HG03066 (cell line): ENCODE results near the gene THSD7A.

Source experiments
- ATAC-seq: cut with Tn5 transposase; IDR thresholded peaks from one replicate; pipeline ENCODE4 v1.9.1; 2021; ENCODE audit warnings: low read depth; ENCODE audit not compliant: unreplicated experiment

The THSD7A gene

GRCh38 chr7:11642841-11643240 is 189.2 kb downstream of the THSD7A start:
- ATAC-seq, result no peak

DNA sequence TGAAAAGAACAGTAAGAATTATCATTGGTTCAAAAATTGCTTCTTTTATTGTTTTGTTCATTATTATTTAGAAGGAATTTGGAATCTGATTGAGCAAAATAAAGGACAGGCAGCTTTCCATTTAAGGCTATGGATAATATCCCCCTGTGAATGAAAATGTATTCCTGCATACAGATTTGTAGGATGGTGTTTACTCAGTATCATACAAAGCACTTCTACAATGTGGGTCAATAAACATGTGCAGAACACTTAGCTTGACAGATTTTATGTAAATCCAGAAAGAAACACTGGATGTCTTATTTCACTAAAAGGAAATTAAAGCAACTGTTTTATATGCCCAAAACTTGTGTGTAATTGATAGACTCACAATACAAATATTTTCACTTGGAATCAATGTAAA is 189.7 kb downstream of the THSD7A start:
- no peak for ATAC-seq

DNA sequence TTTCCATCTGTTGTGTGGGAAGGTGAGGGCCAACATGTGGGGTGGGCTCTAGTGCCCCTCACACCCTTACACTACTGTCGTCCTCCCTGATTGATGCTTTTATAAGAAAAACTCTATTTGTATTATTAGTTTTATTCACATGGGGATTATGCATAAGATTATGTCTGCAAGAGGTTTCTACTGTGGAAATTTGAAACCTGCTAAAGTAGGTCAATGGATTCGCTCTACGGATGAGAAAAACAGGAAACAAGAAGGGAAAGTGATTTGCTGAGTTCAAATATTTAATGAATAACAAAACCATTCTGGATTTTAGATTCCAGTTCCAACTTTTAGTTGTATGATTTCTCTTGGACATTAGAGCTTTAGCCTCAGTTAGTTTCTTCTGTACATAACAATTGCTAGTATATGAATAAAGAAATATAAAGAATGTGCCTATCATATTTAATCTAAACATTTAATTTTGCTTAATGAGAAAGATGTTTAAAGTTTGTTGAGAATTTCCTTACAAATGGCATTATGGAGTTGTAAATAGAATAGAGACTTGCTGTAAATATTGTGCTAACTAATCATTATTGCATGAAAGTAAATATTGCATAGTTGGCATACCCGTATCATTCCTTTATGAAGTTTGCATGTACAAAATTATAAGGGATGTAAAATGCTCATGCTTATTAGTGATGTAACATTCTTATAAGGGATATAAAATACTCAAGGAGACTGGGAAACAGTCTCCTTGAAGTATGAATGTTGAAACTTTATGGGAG is 193.8 kb downstream of the THSD7A start:
- no peak for ATAC-seq

DNA sequence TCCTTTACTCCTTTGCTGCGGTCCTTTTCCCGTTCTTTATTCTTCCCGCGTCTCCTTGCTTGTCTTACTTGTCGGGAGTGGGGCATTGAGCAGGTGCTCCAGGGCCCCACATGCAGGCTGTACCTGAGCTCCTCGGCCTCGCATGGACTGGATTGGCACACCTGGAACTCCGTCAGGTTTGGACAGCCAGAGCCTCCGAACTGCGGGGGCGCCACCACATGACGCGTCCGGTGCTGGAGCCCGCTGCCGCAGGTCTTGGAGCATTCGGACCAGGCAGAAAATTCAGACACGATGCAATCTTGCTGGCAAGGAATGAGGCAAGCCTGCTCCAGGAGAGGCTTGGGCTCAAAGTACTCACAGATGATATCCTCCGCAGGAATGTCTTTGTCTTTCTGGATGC is 195.7 kb downstream of the THSD7A start:
- ATAC-seq, result no peak

DNA sequence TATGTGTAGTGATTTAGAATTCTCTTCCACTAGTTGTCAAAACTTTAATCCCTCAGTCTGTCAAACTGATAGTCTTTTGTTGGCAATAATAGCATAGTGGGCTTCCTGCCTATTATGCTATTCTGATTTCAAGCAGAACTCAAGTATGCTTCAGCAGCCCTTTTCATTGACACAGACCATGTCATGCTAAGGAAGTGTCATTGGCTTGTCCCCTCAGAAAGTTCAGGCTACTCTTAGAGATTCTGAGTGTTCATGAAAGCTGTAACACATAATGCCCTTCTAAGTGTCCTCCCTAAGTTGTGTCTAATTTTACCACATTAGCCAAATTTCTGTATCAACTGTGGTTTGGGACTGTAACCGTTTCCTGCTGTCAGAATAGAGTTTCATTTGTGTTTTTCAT is 198.7 kb downstream of the THSD7A start:
- no peak for ATAC-seq

GRCh38 chr7:11630355-11630754 is 201.6 kb downstream of the THSD7A start:
- ATAC-seq, result no peak

DNA sequence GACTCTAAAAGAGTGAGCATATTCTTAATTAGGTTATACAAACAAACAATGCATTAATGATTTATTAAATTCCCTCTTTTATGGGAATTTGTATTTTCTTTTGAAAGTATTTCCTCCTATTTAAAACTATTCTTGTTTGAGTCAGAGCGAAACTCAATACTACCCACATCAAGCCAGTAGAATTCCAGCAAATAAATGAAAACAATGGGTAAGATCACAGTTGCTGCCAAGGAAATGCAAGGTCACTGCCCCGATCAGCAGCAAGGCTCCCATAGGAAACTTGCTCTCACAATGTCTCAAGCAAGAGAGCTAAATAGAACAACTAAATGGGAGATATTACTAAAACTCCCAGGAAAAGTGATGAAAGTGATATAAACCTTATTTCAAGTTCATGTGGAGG is 206.3 kb downstream of the THSD7A start:
- ATAC-seq, result no peak

GRCh38 chr7:11623093-11623678 is 208.8 kb downstream of the THSD7A start:
- ATAC-seq, result no peak

GRCh38 chr7:11620406-11621253 is 211.4 kb downstream of the THSD7A start:
- ATAC-seq, result no peak

- no peak for ATAC-seq
These were observed 215.5 kb downstream of the THSD7A start for GRCh38 chr7:11616466-11616865.

DNA sequence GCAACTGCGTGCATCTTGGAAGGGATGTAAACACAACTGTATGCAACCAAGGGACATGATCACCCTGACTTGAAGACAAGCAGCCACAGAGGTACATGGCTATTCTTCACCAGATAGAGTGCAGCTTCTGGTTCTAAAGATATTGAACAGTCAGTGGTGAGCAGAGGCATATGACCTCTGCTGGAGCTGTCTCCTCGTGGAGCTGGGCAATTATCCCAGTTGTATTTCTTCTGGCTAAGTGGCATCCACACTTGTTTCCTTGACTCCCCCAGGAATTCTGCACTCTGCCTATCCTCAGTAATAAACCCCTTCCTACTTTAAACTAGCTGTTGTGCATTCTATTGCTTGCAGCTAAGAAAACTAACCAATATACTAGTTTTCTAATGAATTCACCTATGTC is 216.8 kb downstream of the THSD7A start:
- no peak for ATAC-seq

GRCh38 chr7:11613292-11613930 is 218.6 kb downstream of the THSD7A start:
- peak; percentile 89 for ATAC-seq

DNA sequence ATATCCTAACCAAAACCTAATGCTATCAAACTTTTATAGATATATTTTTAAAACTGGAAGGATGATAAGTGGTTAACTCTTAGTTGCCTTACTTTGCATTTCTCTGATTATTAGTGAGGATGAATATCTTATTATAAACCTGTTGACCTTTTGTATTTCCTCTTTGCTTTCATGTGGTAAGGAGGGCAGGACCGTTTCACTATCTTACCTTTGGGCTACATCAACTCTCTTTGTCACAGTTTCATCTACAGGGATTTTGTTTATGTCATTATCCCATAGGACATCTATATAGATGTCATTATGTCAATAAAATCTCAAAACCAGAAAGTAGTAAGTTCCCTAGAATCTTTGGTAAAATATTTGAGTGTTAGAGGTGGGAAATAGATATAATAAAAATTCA is 219.3 kb downstream of the THSD7A start:
- no peak for ATAC-seq

DNA sequence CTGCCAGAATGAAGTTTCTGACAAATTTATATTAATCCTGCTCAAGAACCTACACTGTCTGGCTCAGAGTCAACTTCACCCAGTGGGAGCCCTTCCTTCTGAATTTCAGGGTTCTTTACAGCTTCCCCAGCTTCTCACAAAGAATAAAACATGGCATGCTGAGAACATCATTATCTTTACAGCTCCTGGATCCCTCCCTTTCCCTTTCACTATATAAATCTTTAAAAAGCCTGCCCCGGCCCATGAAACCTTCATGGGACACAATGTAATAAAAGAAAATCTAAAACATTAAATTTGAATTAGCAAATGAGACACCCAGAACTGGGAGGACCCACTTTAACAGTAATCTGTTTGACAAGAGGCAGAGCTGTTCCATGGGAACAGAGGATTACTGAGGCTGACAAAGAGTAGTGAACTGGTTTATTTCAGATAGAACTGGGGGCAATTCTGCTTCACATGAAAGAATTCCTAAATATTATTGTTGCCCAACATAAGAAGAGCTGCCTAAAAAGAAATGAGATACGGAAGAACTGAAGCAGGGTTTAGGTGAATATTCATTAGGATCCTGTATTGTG is 222.8 kb downstream of the THSD7A start:
- no peak for ATAC-seq

- no peak for ATAC-seq
These were observed 224.3 kb downstream of the THSD7A start for GRCh38 chr7:11607686-11608085.

DNA sequence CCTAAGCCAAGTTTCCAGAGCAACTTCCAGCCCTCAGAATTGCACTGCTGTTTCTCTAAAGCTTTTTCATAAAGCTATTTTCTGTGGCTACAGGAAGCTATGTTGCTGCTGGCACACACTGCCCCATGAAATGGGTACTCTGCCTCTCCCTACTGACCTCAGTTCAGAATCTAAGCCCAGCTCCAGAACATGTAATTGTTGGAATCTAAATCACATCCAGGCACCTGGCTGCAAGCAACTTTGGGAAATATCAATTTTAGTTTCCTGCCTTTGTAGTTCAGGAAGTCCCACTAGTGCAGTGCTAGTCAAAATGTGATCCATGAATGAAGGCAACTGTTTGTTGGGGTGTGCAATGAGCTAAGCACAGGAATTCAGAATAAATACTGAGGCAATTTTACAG is 226.2 kb downstream of the THSD7A start:
- ATAC-seq, result no peak

- no peak for ATAC-seq
These were observed 227.5 kb downstream of the THSD7A start for GRCh38 chr7:11604505-11604904.

DNA sequence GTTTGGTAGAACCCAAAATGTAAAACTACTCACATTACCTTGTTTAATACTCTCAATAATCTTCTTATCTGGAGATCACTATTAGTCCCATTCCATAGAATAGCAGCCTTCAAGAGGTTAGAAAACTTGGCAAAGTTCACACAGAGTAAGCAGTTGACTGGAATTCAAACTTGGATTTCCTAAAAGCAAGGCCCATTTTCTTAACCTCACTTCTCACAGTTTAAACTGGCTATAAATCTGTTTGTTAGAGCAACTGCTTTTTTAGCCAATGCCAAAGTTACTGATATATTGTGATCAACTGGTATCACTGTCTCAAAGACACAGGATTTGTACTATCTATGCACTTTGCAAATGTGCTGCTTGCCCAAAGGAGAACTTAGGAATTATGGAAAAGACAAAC is 230.2 kb downstream of the THSD7A start:
- ATAC-seq, result no peak

GRCh38 chr7:11593322-11593721 is 238.7 kb downstream of the THSD7A start:
- ATAC-seq, result no peak

DNA sequence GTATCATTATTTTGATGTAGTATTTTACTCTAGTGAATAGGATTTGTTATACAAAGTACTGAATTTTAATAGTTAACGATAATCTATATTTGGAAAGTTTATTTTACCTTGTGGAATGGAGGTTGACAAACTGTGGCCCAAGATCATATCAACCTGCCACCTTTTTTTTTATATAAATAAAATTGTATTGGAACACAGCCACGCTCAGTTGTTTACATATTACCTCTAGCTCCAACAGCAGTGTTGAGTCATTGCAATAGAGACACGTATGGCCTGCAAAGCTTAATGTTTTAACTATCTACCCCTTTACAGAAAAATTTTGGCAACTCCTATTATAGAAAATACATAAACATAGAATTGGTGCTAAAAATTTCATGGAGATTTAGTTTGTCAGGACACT is 239.3 kb downstream of the THSD7A start:
- no peak for ATAC-seq

DNA sequence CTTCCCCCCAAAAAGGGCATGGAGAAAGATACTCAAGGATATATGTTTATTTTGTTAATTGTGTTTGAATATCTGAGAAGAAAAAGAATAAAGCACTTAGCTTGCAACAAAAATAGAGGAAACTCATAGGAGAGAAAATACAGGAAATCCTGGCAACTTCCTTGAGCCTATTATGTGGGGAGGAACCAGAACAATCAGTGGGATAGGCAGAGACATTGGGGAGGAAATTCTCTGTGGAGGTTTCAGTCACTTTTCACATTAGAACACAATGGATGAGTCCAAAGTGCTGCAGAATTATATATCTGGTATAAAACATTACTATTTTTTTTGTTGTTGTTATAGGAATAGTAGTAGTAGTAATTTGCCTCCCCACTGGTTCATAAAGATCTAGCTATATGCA is 240.1 kb downstream of the THSD7A start:
- ATAC-seq, result no peak
